GM12865 (cell line): ENCODE measurements around the gene TMEM115.

Experiments used
- DNase-seq: peaks from one replicate; pipeline ENCODE4 v3.0.0; 2010; ENCODE audit warnings: low read depth
- H3K4me3 ChIP-seq: 2 replicates; pipeline ENCODE4 v1.5.1; 2011; ENCODE audit warnings: mild to moderate bottlenecking, low read depth, low read length, control low read depth
- TF ChIP-seq, protein P1 (sequence below): IDR thresholded peaks from 2 replicates; pipeline ENCODE4 v1.5.1; 2011; ENCODE audit warnings: low read length, control low read depth, low read depth, inconsistent platforms; ENCODE audit not compliant: insufficient read depth; ENCODE audit errors: missing control alignments

The TMEM115 gene

DNA sequence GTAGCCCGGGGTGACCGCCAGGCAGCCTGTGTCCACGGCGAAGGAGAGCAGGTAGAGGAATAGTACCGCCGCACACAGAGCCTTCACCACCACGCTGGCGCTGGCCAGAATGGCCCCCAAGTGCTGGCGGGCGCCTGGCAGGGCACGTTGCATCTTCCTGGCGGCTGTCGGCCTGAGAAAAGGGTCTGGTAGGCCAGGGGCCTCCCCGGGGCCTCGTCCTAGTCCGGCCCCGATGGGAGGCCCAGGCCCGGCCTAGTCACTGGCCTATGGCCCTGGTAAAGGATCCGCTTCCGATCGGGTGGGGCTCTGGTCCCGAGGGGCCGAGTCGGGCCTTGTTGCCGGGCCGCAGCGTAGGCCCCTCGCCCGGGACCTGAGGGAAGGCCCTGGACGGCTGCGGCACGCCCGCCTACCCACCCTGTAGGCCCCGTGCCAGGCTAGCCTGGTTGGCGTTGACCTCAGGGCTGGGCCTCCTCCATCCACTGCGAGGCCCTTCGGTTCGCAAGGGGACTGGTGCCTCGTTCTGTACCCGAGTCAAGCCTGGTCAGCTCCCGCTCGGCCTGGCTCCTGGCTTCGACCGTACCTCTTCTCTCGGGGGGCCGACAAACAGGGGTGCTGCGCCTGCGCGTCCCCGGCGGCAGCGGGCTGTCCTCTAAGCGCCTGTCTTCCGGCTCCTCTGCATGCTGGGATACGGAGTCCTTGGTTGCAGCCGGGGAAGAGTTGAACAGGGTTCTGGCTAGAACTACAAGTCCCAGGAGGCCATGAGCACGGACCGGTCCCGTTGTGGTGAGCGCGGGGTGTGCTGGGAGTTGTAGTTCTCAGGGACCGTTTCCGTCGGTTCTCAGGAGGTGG lies at the start of gene TMEM115:
Gene TMEM115 (minus strand): TSS at position 611 of the 849 bp plus-strand sequence. CDS start 458 bp downstream, at position 153.
- peak within 1 kb of the TSS; percentile 79 for H3K4me3 ChIP-seq
- TF ChIP-seq, protein P1, sequence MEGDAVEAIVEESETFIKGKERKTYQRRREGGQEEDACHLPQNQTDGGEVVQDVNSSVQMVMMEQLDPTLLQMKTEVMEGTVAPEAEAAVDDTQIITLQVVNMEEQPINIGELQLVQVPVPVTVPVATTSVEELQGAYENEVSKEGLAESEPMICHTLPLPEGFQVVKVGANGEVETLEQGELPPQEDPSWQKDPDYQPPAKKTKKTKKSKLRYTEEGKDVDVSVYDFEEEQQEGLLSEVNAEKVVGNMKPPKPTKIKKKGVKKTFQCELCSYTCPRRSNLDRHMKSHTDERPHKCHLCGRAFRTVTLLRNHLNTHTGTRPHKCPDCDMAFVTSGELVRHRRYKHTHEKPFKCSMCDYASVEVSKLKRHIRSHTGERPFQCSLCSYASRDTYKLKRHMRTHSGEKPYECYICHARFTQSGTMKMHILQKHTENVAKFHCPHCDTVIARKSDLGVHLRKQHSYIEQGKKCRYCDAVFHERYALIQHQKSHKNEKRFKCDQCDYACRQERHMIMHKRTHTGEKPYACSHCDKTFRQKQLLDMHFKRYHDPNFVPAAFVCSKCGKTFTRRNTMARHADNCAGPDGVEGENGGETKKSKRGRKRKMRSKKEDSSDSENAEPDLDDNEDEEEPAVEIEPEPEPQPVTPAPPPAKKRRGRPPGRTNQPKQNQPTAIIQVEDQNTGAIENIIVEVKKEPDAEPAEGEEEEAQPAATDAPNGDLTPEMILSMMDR = no peak
- peak; percentile 98 for DNase-seq

GRCh38 chr3:50408443-50408944 lies 49.2 kb upstream of the TMEM115 start:
- H3K4me3 ChIP-seq = no peak overlapping the region
- no peak for DNase-seq
- TF ChIP-seq, protein P1 = no peak

GRCh38 chr3:50406487-50406886 lies 47.2 kb upstream of the TMEM115 start:
- no peak overlapping the region for H3K4me3 ChIP-seq
- TF ChIP-seq, protein P1 = no peak
- DNase-seq = no peak

DNA sequence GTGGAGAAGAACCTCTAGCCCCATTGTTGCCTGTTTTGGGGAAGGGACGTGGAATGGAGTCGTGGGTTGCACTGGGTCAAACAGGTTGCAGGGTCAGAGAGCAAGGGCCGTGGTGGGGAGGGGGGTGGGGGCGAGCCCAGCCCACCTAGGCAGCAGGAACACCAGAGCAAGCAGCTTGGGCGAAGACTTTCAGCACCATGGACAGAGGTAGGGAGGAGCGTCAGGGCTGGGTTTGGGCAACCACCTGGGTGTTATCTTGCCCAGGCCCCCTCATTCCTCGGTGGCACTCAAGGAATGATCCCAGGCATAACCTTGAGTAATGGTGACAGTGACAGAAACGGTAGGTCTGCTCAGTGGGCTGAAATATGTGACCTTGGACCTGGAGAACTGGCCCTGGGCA lies 45.9 kb upstream of the TMEM115 start:
- TF ChIP-seq, protein P1 = no peak
- no peak overlapping the region for H3K4me3 ChIP-seq
- DNase-seq = peak; percentile 17

DNA sequence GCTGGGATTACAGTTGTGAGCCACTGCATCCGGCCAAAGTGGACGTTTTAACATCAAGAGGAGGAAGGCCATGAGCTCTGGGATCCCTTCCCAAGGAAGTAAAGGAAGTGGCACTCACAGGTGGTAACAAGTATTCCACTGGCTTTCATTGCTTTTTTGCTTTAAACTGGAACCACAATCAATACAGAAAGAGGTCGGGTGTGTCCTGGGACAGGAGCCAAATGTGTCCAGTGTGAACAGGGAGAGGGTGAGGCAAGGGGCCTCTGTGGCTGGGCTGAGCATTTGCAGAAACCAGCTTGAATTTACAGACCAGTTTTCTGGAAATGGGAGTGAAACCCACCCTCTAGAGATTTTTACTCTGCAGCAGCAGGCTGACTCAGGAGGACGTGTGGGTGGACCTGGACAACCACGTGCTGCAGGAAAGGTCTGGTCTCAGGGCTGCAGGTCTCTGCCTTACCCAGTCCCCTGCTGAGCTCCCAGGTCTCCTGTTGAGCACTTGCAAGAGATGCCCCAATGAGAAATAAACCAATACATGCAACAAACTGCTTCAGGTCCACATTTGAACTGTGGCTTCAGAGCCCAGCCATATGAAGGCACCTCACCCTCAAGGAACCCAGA lies 42.8 kb upstream of the TMEM115 start:
- no peak for DNase-seq
- TF ChIP-seq, protein P1 = no peak
- no peak overlapping the region for H3K4me3 ChIP-seq

DNA sequence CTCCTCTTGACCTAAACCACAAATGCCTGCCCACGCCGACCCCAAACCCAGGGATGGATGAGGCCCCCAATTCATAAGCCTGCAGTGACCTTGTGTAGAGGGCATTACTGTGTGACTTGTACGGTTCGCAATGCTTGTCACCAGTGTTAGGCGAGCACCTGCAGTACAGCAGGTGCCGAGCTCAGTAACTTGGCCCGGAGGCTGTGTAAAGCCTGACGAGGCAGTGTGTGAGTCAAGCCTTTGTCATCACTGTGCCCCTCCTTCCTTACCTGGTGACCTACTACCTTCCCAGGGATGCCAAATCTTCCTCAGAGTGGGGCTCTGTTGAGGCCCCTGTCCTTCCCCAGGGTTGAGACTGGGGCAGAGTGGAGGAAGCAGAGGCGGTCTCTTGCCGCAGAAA lies 37.2 kb upstream of the TMEM115 start:
- no peak for DNase-seq
- H3K4me3 ChIP-seq = no peak overlapping the region
- TF ChIP-seq, protein P1 = no peak
